OCI-LY1 (cell line): Measurements from ENCODE around the gene DUSP9.

Experiments
- EZH2 ChIP-seq: fragments of 200-600 bp; sonication (generic), shearing (Covaris generic); IDR thresholded peaks from 2 replicates; pipeline ENCODE4 v1.8.0; 2017; ENCODE audit warnings: borderline replicate concordance, mixed run types, mild to moderate bottlenecking, antibody characterized with exemption, low read length, moderate library complexity, mixed read lengths
- TF ChIP-seq, protein P1 (sequence below): fragments of 200-600 bp; sonication (generic), shearing (Covaris generic); IDR thresholded peaks from 2 replicates; pipeline ENCODE4 v1.5.1; 2017; ENCODE audit warnings: mild to moderate bottlenecking, antibody characterized with exemption, low read length, moderate library complexity, mixed read lengths

DNA sequence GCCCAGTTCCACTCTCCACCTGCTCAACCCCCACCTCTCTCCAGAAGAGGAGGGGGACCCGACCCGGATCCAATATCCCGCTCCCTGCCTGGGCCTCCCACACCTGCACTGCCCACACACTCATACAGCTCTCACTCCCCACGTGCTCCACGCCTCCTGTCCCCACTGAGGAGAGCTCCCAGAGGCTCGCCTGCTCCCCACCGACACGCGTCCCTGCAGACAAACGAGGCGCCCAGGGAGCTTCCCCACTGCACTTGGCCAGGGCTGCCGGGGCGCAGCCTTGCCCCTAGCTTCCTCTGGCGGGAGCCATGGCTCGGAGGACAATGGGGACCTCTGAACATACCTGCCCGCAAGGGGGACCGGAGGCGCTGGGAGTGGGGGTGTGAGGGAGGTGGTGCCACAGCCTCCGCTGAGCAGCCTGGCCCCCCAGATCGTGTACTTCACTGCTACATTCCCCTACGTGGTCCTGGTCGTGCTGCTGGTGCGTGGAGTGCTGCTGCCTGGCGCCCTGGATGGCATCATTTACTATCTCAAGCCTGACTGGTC, 45.7 kb downstream of the DUSP9 start:
- TF ChIP-seq EZH2: no peak
- TF ChIP-seq, protein P1, sequence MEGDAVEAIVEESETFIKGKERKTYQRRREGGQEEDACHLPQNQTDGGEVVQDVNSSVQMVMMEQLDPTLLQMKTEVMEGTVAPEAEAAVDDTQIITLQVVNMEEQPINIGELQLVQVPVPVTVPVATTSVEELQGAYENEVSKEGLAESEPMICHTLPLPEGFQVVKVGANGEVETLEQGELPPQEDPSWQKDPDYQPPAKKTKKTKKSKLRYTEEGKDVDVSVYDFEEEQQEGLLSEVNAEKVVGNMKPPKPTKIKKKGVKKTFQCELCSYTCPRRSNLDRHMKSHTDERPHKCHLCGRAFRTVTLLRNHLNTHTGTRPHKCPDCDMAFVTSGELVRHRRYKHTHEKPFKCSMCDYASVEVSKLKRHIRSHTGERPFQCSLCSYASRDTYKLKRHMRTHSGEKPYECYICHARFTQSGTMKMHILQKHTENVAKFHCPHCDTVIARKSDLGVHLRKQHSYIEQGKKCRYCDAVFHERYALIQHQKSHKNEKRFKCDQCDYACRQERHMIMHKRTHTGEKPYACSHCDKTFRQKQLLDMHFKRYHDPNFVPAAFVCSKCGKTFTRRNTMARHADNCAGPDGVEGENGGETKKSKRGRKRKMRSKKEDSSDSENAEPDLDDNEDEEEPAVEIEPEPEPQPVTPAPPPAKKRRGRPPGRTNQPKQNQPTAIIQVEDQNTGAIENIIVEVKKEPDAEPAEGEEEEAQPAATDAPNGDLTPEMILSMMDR: no peak
